K562 (cell line): Measurements from ENCODE around the gene HCAR1. TPM values are rescaled to one million over a fixed set of nuclear protein-coding genes. Genes with fewer than 3 reads are reported as not detected.

ENCODE experiments used
- BMI1 ChIP-seq: fragments of 150-350 bp; IDR thresholded peaks from 2 replicates; pipeline ENCODE4 v1.6.1; 2014; ENCODE audit warnings: low read length
- CEBPZ ChIP-seq: fragments of 150-350 bp; IDR thresholded peaks from 2 replicates; pipeline ENCODE4 v1.6.1; 2014; ENCODE audit warnings: low read depth, mild to moderate bottlenecking, low read length, borderline replicate concordance
- CREB3L1 ChIP-seq: fragments of 450-650 bp; IDR thresholded peaks from 2 replicates; pipeline ENCODE4 v1.6.1; 2014; ENCODE audit warnings: low read depth, mild to moderate bottlenecking, moderate library complexity, borderline replicate concordance
- GTF2E2 ChIP-seq: fragments of 200-800 bp; sonication (Bioruptor generic); IDR thresholded peaks from 2 replicates; pipeline ENCODE4 v1.6.1; 2016; ENCODE audit warnings: missing genetic modification characterization, missing compliant biosample characterization
- HDGF ChIP-seq: fragments of 450-650 bp; IDR thresholded peaks from 2 replicates; pipeline ENCODE4 v1.6.1; 2016
- ID3 ChIP-seq, 2 experiments: fragments of 250-450 bp in 1 of 2; fragments of 450-650 bp in 1 of 2; sonication (Bioruptor Pico) in 1 of 2; IDR thresholded peaks; 2 replicates each; pipeline versions ENCODE4 v1.6.1 to v1.8.0; 2016 to 2021; ENCODE audit warnings: mild to moderate bottlenecking in 2 of 2, moderate library complexity in 2 of 2, missing compliant biosample characterization in 1 of 2, missing genetic modification characterization in 1 of 2
- PHF8 ChIP-seq: fragments of 200-600 bp; sonication (generic); IDR thresholded peaks from 2 replicates; pipeline ENCODE4 v1.6.1; 2012; ENCODE audit warnings: mixed run types, mild to moderate bottlenecking, inconsistent platforms, low read length, moderate library complexity, borderline replicate concordance
- TBL1XR1 ChIP-seq, 2 experiments: IDR thresholded peaks; 2 replicates each; pipeline ENCODE4 v1.6.1; 2012; ENCODE audit warnings: improper control_type of control experiment in 2 of 2, low read length in 2 of 2, mild to moderate bottlenecking in 1 of 2
- THRA ChIP-seq: fragments of 450-650 bp; IDR thresholded peaks from 2 replicates; pipeline ENCODE4 v1.6.1; 2017; ENCODE audit warnings: mild to moderate bottlenecking, moderate library complexity
- ZNF318 ChIP-seq, 2 experiments: fragments of 450-650 bp; IDR thresholded peaks; 2 replicates each; pipeline ENCODE4 v1.6.1; 2016; ENCODE audit warnings: mild to moderate bottlenecking in 2 of 2, borderline replicate concordance in 1 of 2, low read depth in 1 of 2, moderate library complexity in 1 of 2
- ZNF764 ChIP-seq: fragments of 250-450 bp; sonication (Bioruptor Pico); IDR thresholded peaks from 2 replicates; pipeline ENCODE4 v1.4.0; 2020; ENCODE audit warnings: low read depth, mild to moderate bottlenecking, moderate library complexity
- polyA plus RNA-seq, 8 experiments: library from polyadenylated mRNA; depleted of rRNA in 4 of 8; stranded (reverse) in 5 of 8; unstranded in 3 of 8; fragments of >200 nt; fragmentation: Nextera tagmentation in 2 of 8; fragmentation: Illumina TruSeq in 1 of 8; extraction: Ambion mirVana in 2 of 8; extraction: Trizol in 1 of 8; gene quantifications; 2 replicates each; pipeline versions ENCODE4 v1.2.1 to v1.2.3, GENCODE V29; 2011 to 2014; ENCODE audit warnings: inconsistent platforms in 1 of 8, missing spikeins in 1 of 8
- total RNA-seq, 7 experiments: library from RNA; depleted of rRNA in 6 of 7; stranded (reverse); fragments of >200 nt in 6 of 7; fragmentation: Illumina TruSeq in 2 of 7; extraction: Trizol in 2 of 7; gene quantifications; 2 replicates each; pipeline versions ENCODE4 v1.2.1 to v1.2.3, GENCODE V29; 2011 to 2021; ENCODE audit warnings: low replicate concordance in 1 of 7

HCAR1 gene
- total and polyA plus RNA-seq, 9 of the 15 experiments (the other 6 are each of a cell fraction or from before 2014, with no cell fraction given), result not detected

GRCh38 chr12:122726080-122726558 is 4.5 kb downstream of the HCAR1 start (continued):
- TF ChIP-seq CREB3L1, result no peak
- TF ChIP-seq HDGF, result no peak
- peak in 1 of 2 experiments; percentile 82; a peak in 1 of 4 replicates for TF ChIP-seq ZNF318 (IDR thresholded peaks at IDR 0.05; ENCODE audit: borderline replicate concordance in 1 of 2, low read depth in 1 of 2)
- TF ChIP-seq THRA, result no peak
- no peak for TF ChIP-seq BMI1
- peak in 1 of 2 experiments; percentile 47; a peak in 1 of 4 replicates for TF ChIP-seq TBL1XR1 (IDR thresholded peaks at IDR 0.05; ENCODE audit: low read length in 2 of 2)
- TF ChIP-seq ZNF764 (CRISPR knock-in tag), result no peak
- no peak for TF ChIP-seq ID3 (CRISPR knock-in tag; IDR thresholded peaks at IDR 0.05)
- no peak for TF ChIP-seq ID3 (tag; IDR thresholded peaks at IDR 0.05)
- no peak for TF ChIP-seq PHF8
- TF ChIP-seq GTF2E2, result no peak
- TF ChIP-seq CEBPZ, result no peak
